H9 (cell line): ENCODE results near the gene SH3RF3. TPM values are rescaled to one million over a fixed set of nuclear protein-coding genes. Genes with fewer than 3 reads are reported as not detected.
A peak's percentile ranks its signal among the peaks of the same experiment; 100 is the strongest.

Experiments
- DNase-seq: peaks from one replicate; pipeline ENCODE4 v3.0.0-alpha.2; 2017
- H2AFZ ChIP-seq: one replicate; pipeline ENCODE4 v1.6.1; 2013; ENCODE audit warnings: mild to moderate bottlenecking, low read length, control low read depth, moderate library complexity
- H2AK5ac ChIP-seq: 2 replicates; pipeline ENCODE4 v1.6.1; 2013; ENCODE audit warnings: low read length, control low read depth, mixed read lengths; ENCODE audit not compliant: insufficient read length
- H2BK120ac ChIP-seq: one replicate; pipeline ENCODE4 v1.6.1; 2013; ENCODE audit warnings: low read depth, mild to moderate bottlenecking, low read length, control low read depth, inconsistent platforms; ENCODE audit not compliant: poor library complexity, severe bottlenecking
- H2BK12ac ChIP-seq: 2 replicates; pipeline ENCODE4 v1.6.1; 2013; ENCODE audit warnings: low read length, control low read depth, mixed read lengths, low read depth; ENCODE audit not compliant: insufficient read length
- H2BK15ac ChIP-seq: 2 replicates; pipeline ENCODE4 v1.6.1; 2013; ENCODE audit warnings: low read depth, low read length, control low read depth
- H2BK20ac ChIP-seq: one replicate; pipeline ENCODE4 v1.6.1; 2013; ENCODE audit warnings: low read depth, mild to moderate bottlenecking, low read length, control low read depth, inconsistent platforms; ENCODE audit not compliant: poor library complexity, severe bottlenecking
- H2BK5ac ChIP-seq: 2 replicates; pipeline ENCODE4 v1.6.1; 2013; ENCODE audit warnings: low read length, control low read depth, mixed read lengths; ENCODE audit not compliant: insufficient read length
- H3K14ac ChIP-seq: 2 replicates; pipeline ENCODE4 v1.6.1; 2013; ENCODE audit warnings: low read length, control low read depth; ENCODE audit not compliant: insufficient read depth
- H3K18ac ChIP-seq: 2 replicates; pipeline ENCODE4 v1.6.1; 2013; ENCODE audit warnings: low read depth, mild to moderate bottlenecking, mixed read lengths, low read length, control low read depth; ENCODE audit not compliant: insufficient read length
- H3K23ac ChIP-seq: 2 replicates; pipeline ENCODE4 v1.6.1; 2013; ENCODE audit warnings: low read length, control low read depth, mixed read lengths, low read depth; ENCODE audit not compliant: insufficient read length
- H3K23me2 ChIP-seq: 2 replicates; pipeline ENCODE4 v1.6.1; 2013; ENCODE audit warnings: low read depth, mild to moderate bottlenecking, mixed read lengths, low read length, control low read depth; ENCODE audit not compliant: insufficient read length, poor library complexity, severe bottlenecking
- H3K27ac ChIP-seq: 2 replicates; pipeline ENCODE4 v1.5.1; 2013; ENCODE audit warnings: low read length, control low read depth, mixed read lengths, low read depth; ENCODE audit not compliant: insufficient read length
- H3K27me3 ChIP-seq: 2 replicates; pipeline ENCODE4 v1.6.1; 2013; ENCODE audit warnings: low read length, control low read depth, inconsistent platforms; ENCODE audit not compliant: insufficient read depth
- H3K4ac ChIP-seq: 2 replicates; pipeline ENCODE4 v1.6.1; 2013; ENCODE audit warnings: low read depth, mild to moderate bottlenecking, control low read depth, inconsistent platforms, low read length, moderate library complexity
- H3K4me1 ChIP-seq: 2 replicates; pipeline ENCODE4 v1.6.1; 2013; ENCODE audit warnings: low read length, control low read depth, inconsistent platforms; ENCODE audit not compliant: insufficient read depth
- H3K4me2 ChIP-seq: 2 replicates; pipeline ENCODE4 v1.6.1; 2013; ENCODE audit warnings: low read length, control low read depth, mixed read lengths; ENCODE audit not compliant: insufficient read length, insufficient read depth
- H3K56ac ChIP-seq: 2 replicates; pipeline ENCODE4 v1.6.1; 2013; ENCODE audit warnings: low read depth, mild to moderate bottlenecking, mixed read lengths, low read length, control low read depth; ENCODE audit not compliant: insufficient read length
- H3K79me1 ChIP-seq: 2 replicates; pipeline ENCODE4 v1.6.1; 2013; ENCODE audit warnings: low read depth, mild to moderate bottlenecking, moderate library complexity, low read length, control low read depth, inconsistent platforms; ENCODE audit not compliant: insufficient read depth, poor library complexity, severe bottlenecking
- H3K79me2 ChIP-seq: 2 replicates; pipeline ENCODE4 v1.6.1; 2013; ENCODE audit warnings: low read length, control low read depth, inconsistent platforms; ENCODE audit not compliant: insufficient read depth
- H3K9ac ChIP-seq: 2 replicates; pipeline ENCODE4 v1.6.1; 2013; ENCODE audit warnings: low read length, control low read depth, mixed read lengths; ENCODE audit not compliant: insufficient read length; ENCODE audit errors: extremely low read depth
- H3K9me3 ChIP-seq: one replicate; pipeline ENCODE4 v1.6.1; 2013; ENCODE audit warnings: low read depth, low read length, inconsistent platforms; ENCODE audit not compliant: control insufficient read depth
- H3T11ph ChIP-seq: one replicate; pipeline ENCODE4 v1.6.1; 2013; ENCODE audit warnings: mild to moderate bottlenecking, low read length, control low read depth, inconsistent platforms
- H4K20me1 ChIP-seq: one replicate; pipeline ENCODE4 v1.6.1; 2013; ENCODE audit not compliant: control insufficient read depth, insufficient read length, insufficient read depth
- H4K5ac ChIP-seq: 2 replicates; pipeline ENCODE4 v1.6.1; 2013; ENCODE audit warnings: low read depth, mild to moderate bottlenecking, mixed read lengths, low read length, control low read depth; ENCODE audit not compliant: insufficient read length
- H4K8ac ChIP-seq: replicated peaks from 2 replicates; pipeline ENCODE4 v1.6.1; 2013; ENCODE audit warnings: low read length, control low read depth, mixed read lengths, low read depth; ENCODE audit not compliant: insufficient read length
- H4K91ac ChIP-seq: 2 replicates; pipeline ENCODE4 v1.6.1; 2013; ENCODE audit warnings: low read depth, mild to moderate bottlenecking, moderate library complexity, mixed read lengths, low read length, control low read depth; ENCODE audit not compliant: insufficient read length
- H3K27ac Mint-ChIP-seq, 3 experiments: 2 replicates in 2 of 3; 3 replicates in 1 of 3; pipeline ENCODE4 v1.8.0; 2020 to 2021; ENCODE audit warnings: mixed read lengths in 3 of 3, mild to moderate bottlenecking in 1 of 3, moderate library complexity in 1 of 3
- H3K27me3 Mint-ChIP-seq: 2 replicates; pipeline ENCODE4 v1.8.0; 2021; ENCODE audit warnings: low read depth, mild to moderate bottlenecking, moderate library complexity, mixed read lengths
- H3K36me3 Mint-ChIP-seq, 3 experiments: 2 replicates in 2 of 3; 3 replicates in 1 of 3; pipeline ENCODE4 v1.8.0; 2020 to 2021; ENCODE audit warnings: low read depth in 3 of 3, mixed read lengths in 3 of 3; ENCODE audit not compliant: insufficient read depth in 1 of 3
- H3K4me1 Mint-ChIP-seq, 2 experiments: 2 replicates each; pipeline ENCODE4 v1.8.0; 2020; ENCODE audit warnings: mixed read lengths in 2 of 2
- H3K4me3 Mint-ChIP-seq, 2 experiments: 2 replicates in 1 of 2; 3 replicates in 1 of 2; pipeline ENCODE4 v1.8.0; 2020 to 2021; ENCODE audit warnings: mild to moderate bottlenecking in 2 of 2, mixed read lengths in 2 of 2, moderate library complexity in 1 of 2
- H3K9me3 Mint-ChIP-seq, 2 experiments: 2 replicates in 1 of 2; 3 replicates in 1 of 2; pipeline ENCODE4 v1.8.0; 2020; ENCODE audit warnings: mild to moderate bottlenecking in 2 of 2, mixed read lengths in 2 of 2, moderate library complexity in 1 of 2
- CTCF ChIP-seq: fragments of 200-600 bp; sonication (generic); conservative IDR thresholded peaks from 3 replicates; pipeline ENCODE4 v1.8.0; 2021; ENCODE audit warnings: antibody characterized with exemption, mild to moderate bottlenecking
- WGBS: extraction: QIAGEN DNeasy Blood & Tissue Kit; methylation state at CpG from one replicate; pipeline ENCODE4 v1.1.7; 2013; ENCODE audit warnings: missing lambda C conversion rate, low lambda C conversion rate, mixed read lengths; ENCODE audit not compliant: insufficient read length; ENCODE audit errors: extremely low coverage; 5-methylcytosine and 5-hydroxymethylcytosine counted together
- total RNA-seq: library from RNA; stranded (reverse); gene quantifications from 2 replicates; pipeline ENCODE4 v1.2.1, GENCODE V29; 2021

The SH3RF3 gene
- total RNA-seq, 1 experiment from 2014 or later: 0.46 TPM

- Histone ChIP-seq H3K18ac (no peak overlapping the region), H3K4me2 (no peak overlapping the region), H3K79me2 (no peaks in the 10 kb centered on the region), H3T11ph (no peak overlapping the region), H3K14ac (no peak overlapping the region), H3K23ac (no peak overlapping the region), H3K9me3 (no peaks in the 10 kb centered on the region), H2BK15ac (no peak overlapping the region), H2AFZ (no peak overlapping the region), H3K27ac (no peak overlapping the region), H3K56ac (no peak overlapping the region), H2BK5ac (no peak overlapping the region), H2BK20ac (no peak overlapping the region), H3K23me2 (no peaks in the 10 kb centered on the region), H4K8ac (no peak overlapping the region), H2BK120ac (no peak overlapping the region), H3K4ac (no peak overlapping the region), H3K27me3 (no peaks in the 10 kb centered on the region), H4K91ac (no peak overlapping the region), H2BK12ac (no peak overlapping the region), H4K20me1 (no peaks in the 10 kb centered on the region), H3K9ac (no peak overlapping the region), H3K4me1 (no peaks in the 10 kb centered on the region), H3K79me1 (no peaks in the 10 kb centered on the region), H2AK5ac (no peak overlapping the region), H4K5ac (no peak overlapping the region)
- no CpG with 5 or more reads among the region's 7 CpGs for WGBS
- DNase-seq: peak; percentile 22
- H3K9me3 Mint-ChIP-seq: peaks cover 17% of the 10 kb centered on the region in 2 experiments
- no peak overlapping the region for H3K4me3 Mint-ChIP-seq
- H3K4me1 Mint-ChIP-seq: peaks cover 2 to 7% of the 10 kb centered on the region in 2 experiments; a peak in 3 of 4 replicates
- H3K36me3 Mint-ChIP-seq: peaks cover 9 to 14% (median 12%) of the 10 kb centered on the region in 3 experiments
- H3K27me3 Mint-ChIP-seq: peaks cover 10% of the 10 kb centered on the region
- TF ChIP-seq CTCF: no peak
- no peak overlapping the region for H3K27ac Mint-ChIP-seq
These were observed 404.8 kb downstream of the SH3RF3 start for GRCh38 chr2:109533823-109534222.
